Spleen (tissue), 7 donors: ENCODE measurements around the gene SEC14L1.

Source experiments
- CTCF ChIP-seq, 11 experiments: fragments of 200-600 bp in 7 of 11; fragments of 450-650 bp in 4 of 11; sonication (generic) in 4 of 11; IDR thresholded peaks in 8 of 11; conservative IDR thresholded peaks in 3 of 11; 1 replicate in 7 of 11; 2 replicates in 4 of 11; pipeline versions ENCODE4 v1.4.0 to v1.8.0; 2016 to 2021; ENCODE audit warnings: antibody characterized with exemption in 11 of 11, inconsistent platforms in 4 of 11, mild to moderate bottlenecking in 1 of 11
- POLR2A ChIP-seq, 3 donors: fragments of 450-650 bp; IDR thresholded peaks; one replicate each; pipeline ENCODE4 v1.5.1; 2017; ENCODE audit warnings: antibody characterized with exemption in 3 of 3, mild to moderate bottlenecking in 1 of 3
- POLR2AphosphoS5 ChIP-seq, 3 donors: sonication (generic); formaldehyde crosslinking; IDR thresholded peaks; one replicate each; pipeline ENCODE4 v1.5.1; 2017; ENCODE audit warnings: antibody characterized with exemption in 3 of 3
- donor health status: DM: no; HTN: no; CAD: no; lungs with moderate emphysema.
- donor health status: DM: no; HTN: no; CAD: no.
- donor health status: DM: no; HTN: no; CAD: no.

- TF ChIP-seq CTCF (IDR thresholded peaks at IDR 0.05 in 8 of 11, conservative IDR thresholded peaks at IDR 0.05 in 3 of 11) (peak in 4 of 11 experiments; percentile 18 to 22 (median 21)), POLR2AphosphoS5 (IDR thresholded peaks at IDR 0.05) (peak in 2 of 3 donors; percentile 17 to 43), POLR2A (IDR thresholded peaks at IDR 0.05) (no peak)
These were observed 67.5 kb downstream of the SEC14L1 start for GRCh38 chr17:77208217-77208808.
